Fibroblast of peridontal ligament (primary cell): ENCODE results near the gene PRXL2B.
"Not testable (repeated sequence)": the region's sequence is repeated elsewhere in the genome, so short reads cannot be mapped to it uniquely, and the experiment has no call there.

Source experiments
- DNase-seq: peaks from one replicate; pipeline ENCODE4 v3.0.0-alpha.2; 2010; ENCODE audit errors: extremely low read depth

Gene PRXL2B

DNA sequence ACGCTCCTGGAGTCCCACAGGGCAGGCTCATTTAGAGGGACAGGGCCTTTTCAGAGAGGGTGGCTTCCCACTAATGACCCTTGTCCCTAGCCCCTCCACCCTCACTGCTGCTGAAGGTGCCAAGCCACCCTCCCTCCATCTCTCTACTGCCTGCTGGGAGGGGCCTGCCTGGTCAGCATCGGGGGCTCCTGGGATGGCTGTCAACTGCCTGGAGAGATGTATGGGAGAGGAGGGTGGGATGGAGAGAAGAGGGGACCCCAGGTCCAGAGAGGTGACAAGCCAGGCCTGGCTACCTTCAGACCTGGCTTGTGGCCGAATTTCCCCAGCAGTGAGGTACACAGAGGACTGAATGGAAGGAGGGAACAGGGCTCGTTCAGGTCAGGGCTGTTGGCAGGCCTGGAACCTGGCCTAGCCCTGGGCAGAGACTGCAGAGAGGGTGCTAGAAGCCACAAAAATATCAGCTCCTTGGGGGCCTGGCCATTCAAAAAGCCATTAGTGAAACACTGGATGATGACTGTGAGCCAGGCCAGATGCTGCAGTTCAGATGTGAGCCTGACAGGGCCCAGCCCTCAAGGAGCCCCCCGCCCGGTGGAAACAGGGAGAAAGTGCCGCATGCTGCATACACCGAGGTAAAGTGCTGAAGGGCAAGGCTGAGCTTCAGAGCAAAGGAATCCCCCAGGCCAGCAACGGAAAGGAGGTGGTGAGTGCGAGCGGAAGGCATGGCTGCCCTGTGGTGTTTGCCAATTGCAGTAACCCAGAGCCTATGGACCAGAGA is 26.2 kb downstream of the PRXL2B start:
- no peak for DNase-seq

DNA sequence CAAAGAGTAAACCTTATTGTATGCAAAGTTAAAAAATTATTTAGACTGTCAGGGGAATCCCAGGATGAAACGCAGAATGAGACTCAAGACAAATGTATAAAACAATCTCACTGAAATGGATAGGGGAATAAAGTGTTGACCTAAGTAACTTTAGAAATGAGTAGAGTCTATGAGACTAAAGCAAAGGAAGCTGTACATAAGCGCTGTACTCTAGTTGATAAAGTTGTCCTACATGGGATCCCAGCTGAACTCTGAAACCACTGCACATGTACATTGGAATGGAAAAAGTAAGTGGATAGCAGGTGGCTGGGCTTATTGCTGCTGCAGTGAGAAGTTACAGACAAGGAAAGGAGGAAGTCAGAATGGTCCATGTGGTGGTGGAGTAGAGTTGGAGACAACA is 27.6 kb downstream of the PRXL2B start:
- DNase-seq: no peak

DNA sequence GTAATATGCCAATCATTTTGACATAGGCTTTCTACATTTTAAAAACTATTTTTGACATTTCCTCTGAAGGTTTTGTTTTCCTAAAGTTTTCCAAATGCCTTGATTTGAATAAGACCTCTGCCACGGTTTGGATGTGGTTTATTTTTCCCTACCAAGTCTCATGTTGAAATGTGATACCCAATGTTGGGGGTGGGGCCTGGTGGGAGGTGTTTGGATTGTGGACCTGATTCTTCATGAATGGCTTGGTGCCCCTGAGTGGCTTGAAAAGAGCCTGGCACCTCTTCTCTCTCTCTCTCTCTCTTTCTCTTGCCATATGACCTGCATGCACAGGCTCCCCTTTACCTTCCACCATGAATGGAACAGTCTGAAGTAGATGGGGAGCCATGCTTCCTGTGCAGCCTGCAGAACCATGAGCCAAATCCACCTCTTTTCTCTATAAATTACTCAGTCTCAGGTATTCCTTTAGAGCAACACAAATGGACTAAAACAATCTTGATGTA is 31.4 kb downstream of the PRXL2B start:
- DNase-seq: no peak

DNA sequence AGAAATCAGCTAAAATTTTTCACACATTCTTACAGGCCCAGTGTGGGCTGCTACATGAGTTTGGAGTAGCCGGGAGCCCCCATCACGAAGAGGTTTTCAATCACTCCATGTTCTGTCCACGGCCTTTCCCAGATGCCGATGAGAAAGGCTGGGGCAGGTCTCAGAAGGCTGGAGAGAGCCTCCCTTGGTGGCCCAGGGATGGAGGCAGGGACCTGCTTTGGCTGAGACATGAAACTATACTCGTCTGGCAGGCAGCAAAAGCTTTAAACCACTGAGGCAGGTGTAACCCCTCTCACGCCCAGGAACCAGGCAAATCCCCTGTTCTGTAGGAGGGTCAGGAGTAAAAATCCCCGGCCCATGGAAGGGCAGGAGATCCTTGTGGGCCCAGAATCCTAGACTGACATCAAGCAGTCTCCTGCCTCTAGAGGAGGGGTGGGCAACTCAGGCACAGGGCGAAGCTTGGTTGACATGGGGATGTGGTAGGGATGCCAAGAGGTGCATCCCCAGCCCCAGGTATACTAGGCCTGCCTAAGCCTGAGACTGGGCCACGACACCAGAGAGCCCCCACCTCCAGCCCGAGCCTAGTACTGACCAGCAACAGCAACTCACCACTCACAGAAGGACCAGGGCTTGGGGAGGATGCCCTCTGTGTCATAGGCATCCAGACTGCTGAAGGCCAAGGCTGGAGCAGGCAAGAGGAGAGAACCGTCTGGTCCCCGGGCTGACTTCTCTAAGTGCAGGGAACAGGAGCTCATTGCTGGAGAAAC is 37.2 kb downstream of the PRXL2B start:
- DNase-seq: no peak

DNA sequence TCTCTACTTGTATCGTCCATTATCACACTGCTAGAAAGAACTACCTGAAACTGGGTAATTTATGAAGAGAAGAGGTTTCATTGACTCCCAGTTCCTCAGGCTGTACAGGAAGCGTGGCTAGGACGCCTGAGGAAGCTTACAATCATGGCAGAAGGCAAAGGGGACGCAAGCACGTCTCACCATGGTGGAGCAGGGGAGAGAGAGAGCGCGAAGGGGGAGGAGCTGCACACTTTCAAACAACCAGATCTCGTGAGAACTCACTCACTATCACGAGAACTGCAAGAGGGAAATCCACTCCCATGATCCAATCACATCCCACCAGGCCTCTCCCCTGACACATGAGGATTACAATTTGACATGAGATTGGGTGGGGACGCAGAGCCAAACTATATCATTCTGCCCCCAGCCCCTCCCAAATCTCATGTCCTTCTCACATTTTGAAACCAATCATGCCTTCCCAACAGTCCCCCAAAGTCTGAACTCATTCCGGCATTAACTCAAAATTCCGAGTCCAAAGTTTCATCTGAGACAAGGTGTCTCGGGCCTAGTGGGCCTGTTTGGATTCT is 38.2 kb downstream of the PRXL2B start:
- no peak for DNase-seq

DNA sequence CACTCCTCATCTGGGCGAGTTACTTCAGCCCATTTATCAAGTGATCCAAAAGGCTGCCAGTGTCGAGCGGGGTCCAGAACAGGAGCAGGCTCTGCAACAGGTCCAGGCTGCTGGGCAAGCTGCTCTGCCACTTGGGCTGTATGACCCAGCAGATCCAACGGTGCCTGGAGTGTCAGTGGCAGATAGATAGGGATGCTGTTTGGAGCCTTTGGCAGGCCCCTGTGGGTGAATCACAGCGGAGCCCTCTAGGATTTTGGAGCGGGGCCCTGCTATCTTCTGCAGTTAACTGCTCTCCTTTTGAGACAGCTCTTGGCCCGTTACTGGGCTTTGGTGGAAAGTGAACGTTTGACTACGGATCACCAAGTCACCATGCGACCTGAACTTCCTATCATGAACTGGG is 38.7 kb downstream of the PRXL2B start:
- no peak for DNase-seq

DNA sequence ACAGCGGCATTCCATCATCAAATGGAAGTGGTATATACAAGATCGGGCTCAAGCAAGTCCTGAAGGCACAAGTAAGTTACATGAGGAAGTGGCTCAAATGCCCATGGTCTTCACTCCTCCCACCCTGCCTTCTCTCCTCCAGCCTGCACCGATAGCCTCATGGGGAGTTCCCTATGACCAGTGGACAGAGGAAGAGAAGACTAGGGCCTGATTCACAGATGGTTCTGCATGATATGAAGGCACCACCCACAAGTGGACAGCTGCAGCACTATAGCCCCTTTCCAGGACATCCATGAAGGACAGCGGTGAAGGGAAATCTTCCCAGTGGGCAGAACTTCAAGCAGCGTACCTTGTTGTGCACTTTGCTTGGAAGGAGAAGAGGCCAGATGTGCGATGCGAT is 39.2 kb downstream of the PRXL2B start:
- not testable (repeated sequence) for DNase-seq

DNA sequence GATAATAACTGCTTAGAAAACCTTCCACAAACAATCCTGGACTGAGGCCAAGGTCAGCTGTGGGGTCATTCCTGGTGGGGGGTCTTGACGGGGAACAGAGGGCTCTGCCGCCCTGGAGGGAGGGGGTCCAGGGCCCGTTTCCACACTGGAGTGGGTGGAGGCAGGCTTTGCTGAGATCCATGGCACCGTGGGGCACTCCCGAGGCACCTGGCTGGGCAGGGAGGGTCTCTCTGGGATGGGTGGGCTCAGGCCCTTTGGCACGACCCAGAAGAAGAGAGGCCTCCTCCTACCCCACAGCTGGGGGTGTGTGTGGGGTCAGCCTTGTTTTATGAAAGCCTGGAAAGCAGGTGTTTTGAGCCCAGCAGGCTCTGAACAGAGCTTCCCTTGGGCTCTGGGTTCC is 41.2 kb downstream of the PRXL2B start:
- DNase-seq: no peak

DNA sequence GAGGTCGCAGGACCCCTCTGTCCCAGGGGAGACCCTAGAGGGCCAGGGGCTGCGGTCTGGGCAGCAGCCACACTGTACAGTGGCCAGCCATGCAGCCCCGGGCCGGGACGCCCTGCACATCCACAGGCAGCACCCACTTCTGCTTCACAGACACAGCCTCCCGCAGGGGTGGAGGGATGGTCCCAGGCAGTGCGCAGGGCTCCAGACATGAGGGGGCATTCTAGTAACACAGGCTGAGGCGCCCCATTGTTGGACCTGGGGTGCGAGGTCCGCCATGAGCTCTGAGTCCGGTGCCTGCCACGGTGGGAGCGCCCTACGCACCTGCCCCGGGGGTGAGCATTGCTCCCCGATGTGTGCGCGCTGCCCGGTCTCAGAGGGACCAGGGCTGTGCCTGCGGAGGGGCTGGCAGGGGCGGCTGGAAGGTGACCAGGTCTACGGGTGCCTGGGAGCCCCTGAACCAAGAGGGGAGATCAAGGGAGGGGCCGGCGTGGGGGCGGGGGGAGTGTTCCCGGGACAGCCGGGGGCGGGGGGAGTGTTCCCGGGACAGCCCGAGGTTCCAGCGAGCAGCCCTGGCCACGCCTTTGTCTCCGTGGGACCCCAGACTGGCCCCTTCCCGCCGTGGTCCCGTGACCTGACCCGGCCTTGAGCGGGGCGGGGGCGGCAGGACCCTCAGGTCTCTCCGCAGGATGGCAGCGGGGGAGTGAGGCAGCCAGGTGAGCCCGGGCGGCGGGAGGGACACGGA is 41.8 kb downstream of the PRXL2B start:
- DNase-seq: no peak

DNA sequence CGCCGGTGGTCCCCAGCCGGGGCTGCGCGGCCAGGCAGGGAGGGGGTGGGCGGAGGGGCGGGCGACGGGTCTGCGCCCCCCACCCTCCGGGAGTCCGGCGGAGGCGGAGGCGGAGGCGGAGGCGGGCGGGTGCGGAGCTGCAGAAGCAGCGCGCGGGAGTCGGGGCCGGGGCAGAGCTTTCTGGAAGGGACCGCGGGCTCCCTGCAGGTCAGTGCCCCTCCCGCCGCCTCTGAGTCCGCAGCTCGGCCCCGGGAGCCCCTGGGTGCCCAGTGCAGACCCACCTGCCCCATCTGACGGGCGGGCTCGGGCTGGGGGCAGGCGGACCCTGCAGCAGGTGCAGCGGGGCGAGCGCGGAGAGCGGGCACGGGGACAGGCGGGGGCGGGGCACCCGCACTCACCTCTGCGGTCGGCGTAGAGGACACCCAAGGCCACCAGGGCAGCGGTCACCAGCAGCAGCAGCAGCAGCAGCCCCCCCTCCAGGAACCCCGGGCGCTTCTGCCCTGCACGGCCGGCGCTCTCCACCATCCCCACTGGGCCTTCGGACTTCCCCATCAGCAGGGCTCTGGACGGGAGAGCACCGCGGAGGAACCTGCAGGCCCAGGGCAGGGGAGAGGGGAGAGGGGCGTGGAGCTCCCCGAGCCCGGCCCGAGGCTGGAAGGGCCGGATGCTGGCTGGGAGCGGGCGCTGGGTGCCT is 42.5 kb downstream of the PRXL2B start:
- no peak for DNase-seq

DNA sequence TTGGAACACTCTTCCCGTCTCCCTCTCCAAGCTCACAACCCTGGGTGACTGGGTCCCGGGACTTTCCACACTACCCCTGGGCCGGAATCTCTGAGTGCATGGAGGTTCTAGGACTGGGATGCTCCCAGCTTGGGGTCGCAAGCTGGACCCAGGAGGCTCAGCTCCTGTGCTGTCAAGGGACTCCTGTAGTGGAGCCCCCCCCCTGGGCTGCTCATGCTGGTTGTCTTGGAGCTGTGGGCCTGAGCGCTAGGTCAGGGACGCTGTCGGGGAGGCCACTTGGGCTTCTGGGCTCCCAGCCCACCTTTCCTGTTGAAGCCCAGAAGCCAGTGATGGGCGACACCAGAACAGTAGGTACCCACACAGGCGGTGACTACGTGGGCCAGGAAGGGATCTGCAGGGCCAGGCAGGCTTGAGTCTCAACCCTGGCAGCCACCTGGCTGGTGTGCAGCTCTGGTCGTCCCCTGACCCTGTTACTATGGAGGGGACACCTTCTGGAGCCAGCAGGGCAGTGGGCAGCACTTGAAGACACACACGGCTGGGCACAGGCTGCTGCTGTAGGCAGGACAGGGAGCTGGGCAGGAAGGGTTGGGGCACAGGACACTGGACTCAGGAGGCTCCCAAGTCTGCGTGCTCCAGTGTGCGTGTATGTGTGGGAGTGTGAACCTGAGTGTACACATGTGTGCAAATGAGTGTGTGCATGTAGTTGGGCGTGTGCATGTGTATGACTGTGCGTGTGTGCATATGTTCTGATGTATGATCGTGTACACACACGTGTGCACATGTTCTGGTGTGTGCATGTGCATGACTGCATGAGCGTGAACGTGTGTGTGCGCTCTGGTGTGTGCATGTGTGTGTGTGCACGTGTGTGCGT is 43.3 kb downstream of the PRXL2B start:
- DNase-seq: no peak

DNA sequence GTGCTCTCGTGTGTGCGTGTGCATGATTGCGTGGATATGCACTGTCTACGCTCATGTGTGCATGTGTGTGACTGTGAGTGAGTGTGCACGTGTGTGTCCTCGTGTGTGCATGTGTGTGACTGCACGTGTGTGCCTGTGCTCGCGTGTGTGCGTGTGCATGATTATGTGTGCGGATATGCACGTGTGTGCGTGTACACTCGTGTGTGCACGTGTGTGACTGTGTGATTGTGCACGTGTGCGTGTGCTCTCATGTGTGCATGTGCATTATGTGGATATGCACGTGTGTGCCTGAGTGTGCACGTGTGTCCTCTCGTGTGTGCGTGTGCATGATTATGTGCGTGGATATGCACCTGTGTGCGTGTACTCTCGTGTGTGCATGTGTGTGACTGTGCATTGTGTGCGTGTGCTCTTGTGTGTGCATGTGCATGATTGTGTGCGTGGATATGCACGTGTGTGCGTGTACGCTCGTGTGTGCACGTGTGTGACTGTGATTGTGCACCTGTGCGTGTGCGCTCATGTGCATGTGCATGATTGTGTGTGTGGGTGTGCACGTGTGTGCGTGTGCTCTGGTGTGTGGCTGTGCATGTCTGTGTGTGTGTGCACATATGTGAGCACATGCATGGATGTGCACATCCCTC is 44.0 kb downstream of the PRXL2B start:
- no peak for DNase-seq

DNA sequence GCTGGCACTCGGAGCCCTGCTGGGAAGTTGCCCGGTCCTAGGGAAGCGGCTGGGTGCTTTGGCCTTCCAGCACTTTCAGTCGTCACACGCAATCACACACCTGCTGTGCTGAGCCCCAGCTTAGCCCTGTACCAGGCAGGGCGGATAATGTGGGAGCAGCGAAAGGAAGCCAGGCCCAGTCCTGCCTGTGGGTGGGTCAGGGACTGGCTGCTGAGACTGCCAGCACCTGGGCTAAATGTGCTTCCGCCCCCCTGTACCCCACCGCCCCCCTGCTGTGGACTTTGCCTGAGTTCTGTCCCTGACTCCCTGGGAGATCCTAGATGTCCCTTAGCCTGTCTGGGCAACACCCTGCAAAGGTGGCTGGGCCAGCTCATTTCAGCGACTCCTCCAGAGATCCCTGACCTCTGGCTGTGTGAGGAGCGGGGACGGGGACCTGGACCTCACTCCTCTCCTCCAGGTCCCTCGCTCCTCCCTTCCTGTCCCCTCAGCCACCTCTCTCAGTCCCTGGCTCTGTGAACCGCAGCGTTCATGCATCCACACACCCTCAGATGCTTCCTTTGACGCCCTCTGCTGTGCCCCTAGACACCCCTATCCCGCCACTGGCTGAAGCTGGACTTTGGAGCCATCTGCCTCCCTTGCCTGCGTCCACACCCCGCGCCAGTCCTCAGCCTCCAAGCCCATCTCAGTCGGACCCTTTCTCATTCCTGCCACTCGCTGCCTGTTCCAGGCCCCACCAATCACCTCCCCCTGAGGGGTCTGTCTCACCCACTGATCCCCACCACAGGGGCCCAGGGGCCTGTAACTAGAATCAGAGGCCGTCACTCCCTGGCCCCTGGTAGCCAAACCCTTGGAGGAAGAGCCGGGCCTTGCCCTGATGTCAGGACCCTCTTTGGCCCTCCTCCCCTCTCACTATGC is 44.8 kb downstream of the PRXL2B start:
- DNase-seq: no peak

DNA sequence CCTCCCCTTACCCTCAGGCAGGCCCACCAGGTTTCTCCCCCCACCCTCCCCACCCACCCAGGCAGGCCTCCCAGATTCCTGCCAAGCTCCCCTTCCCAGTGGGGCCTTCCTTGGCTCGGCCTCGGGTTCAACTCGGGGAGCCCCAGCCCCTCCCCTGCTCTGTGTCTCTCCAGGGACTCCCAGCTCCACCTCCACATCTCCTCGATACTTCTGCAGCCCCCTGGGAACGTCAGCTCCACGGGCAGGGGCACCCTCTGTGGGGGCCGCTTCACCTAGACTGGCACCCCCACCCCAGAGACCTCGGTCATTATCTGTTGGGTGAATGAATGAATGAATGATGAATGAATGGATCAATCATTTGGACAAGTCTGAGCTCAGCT is 45.5 kb downstream of the PRXL2B start:
- DNase-seq: no peak

DNA sequence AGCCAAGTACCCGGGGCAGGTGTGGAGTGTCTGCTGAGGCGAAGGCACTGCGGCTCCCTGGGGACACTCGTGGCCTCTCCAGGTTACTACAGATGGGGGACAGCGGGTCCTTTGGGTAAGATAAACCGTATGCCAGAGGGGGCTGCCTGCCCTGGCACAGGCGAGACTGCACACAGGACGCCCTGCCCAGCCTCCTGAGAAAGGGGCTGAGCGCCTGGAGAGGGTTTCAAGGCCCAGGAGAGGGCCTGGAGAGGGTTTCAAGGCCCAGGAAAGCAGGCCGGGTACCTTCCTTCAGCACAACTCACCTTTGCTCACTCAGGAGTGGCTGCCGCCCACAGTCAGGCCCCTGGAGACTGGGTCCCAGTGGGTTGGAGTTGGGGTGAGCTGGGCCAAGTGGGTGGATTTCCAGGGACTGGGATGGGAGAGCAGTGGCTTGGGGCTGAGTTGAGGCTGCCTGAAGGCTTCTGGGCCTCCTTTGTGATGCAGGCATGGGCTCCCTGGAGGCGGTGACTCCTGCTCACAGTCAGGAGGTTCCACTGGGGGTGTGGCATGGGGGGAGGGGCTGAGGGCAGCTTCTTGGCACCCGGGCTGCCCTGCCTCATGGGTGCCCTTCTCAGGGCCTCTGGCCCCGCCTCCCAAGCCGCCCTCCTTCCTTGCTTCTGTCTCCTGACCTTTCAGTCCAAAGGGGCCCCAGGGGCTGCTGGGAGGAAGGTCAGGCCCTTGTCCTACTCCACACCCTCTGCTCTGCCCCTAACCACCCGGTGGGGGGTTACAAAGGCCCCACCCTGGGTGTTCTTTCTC is 46.2 kb downstream of the PRXL2B start, which contains the start of gene MMEL1:
MMEL1 (minus strand) TSS at position 456 of the 801 bp plus-strand sequence. CDS start 3,532 bp downstream, outside the sequence.
- no peak for DNase-seq

DNA sequence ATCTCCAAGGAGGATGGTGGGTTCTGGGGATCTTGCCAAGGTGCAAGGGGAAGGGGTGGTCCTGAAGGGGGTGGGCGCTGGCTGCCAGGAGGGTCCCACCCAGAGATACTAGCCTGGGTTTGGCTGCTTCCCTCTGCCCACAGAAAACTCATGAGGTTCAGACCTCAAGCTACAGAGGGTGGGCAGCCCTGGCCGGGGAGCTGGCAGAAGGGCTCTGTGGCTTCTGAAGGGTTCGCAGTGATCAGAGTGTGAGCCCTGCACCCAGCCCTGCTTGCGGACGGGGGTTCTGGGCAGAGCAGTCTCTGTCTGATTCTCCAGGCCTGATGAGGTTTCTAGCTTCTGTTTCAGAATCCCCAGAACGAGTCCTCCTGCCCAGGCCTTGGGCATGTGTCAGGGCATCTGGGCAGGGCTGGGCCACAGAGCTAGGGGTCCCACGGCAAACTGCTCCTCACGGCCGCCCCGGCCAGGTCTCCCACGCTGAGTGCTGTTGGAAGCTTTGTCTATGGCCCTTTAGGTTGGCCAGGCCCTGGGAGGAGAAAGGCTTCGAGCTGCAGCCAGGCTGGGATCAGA is 46.9 kb downstream of the PRXL2B start:
- no peak for DNase-seq

DNA sequence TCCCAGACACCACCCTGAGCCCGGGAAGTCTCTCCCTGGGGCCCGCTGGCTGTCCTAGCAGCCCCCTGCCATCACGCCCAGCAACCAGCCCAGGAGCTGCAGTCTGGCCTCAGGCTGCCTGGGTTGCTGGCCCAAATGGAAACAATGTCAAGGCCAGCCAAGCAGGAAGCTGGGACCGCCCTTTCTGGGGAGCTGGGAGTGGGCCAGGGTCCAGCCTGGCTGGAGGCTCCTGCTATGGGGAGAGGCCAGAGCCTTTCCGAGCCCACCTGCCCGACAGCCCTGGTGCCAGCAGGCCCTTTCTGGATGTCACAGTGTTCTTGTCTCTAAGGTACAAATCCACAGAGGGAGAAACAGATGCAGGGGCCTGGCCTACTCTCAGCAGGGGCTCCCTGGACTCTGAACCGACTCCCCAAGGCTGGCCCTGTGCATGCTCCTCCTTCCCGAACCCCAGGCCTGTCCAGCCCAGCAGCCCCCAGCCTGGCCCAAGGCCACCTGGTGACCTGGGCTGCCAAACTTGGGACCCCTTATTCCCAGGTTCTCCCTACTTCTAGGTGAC is 47.4 kb downstream of the PRXL2B start:
- no peak for DNase-seq
